Neural crest cell (in vitro differentiated cells): ENCODE results near the gene LRRIQ4. TPM values are rescaled to one million over a fixed set of nuclear protein-coding genes. Genes with fewer than 3 reads are reported as not detected.

Experiments
- DNase-seq: peaks from one replicate; pipeline ENCODE4 v3.0.0; 2021; ENCODE audit warnings: low read depth, mixed read lengths, low spot score
- H3K27ac Mint-ChIP-seq: one replicate; pipeline ENCODE4 v1.8.0; 2021; ENCODE audit warnings: mild to moderate bottlenecking, mixed read lengths; ENCODE audit not compliant: unreplicated experiment
- H3K27me3 Mint-ChIP-seq: 2 replicates; pipeline ENCODE4 v1.8.0; 2021; ENCODE audit warnings: low read depth, mild to moderate bottlenecking, mixed read lengths
- H3K36me3 Mint-ChIP-seq: 2 replicates; pipeline ENCODE4 v1.8.0; 2021; ENCODE audit warnings: low read depth, mild to moderate bottlenecking, mixed read lengths
- H3K4me1 Mint-ChIP-seq: 2 replicates; pipeline ENCODE4 v1.8.0; 2021; ENCODE audit warnings: mixed read lengths
- H3K4me3 Mint-ChIP-seq: one replicate; pipeline ENCODE4 v1.8.0; 2021; ENCODE audit warnings: mild to moderate bottlenecking, mixed read lengths
- H3K9me3 Mint-ChIP-seq: 2 replicates; pipeline ENCODE4 v1.8.0; 2021; ENCODE audit warnings: mixed read lengths
- CTCF ChIP-seq: fragments of 200-600 bp; sonication (generic); conservative IDR thresholded peaks from 2 replicates; pipeline ENCODE4 v1.5.0; 2021; ENCODE audit warnings: antibody characterized with exemption, mild to moderate bottlenecking
- total RNA-seq: library from RNA; stranded (reverse); gene quantifications from 2 replicates; pipeline ENCODE4 v1.2.1, GENCODE V29; 2021

LRRIQ4 gene
- total RNA-seq, 1 donor from 2014 or later = 0.12 TPM

- no peak overlapping the region for H3K4me3 Mint-ChIP-seq
- H3K9me3 Mint-ChIP-seq = no peaks in the 10 kb centered on the region
- H3K4me1 Mint-ChIP-seq = no peaks in the 10 kb centered on the region
- TF ChIP-seq CTCF = no peak
- no peak for DNase-seq
- no peaks in the 10 kb centered on the region for H3K36me3 Mint-ChIP-seq
- no peak overlapping the region for H3K27ac Mint-ChIP-seq
- H3K27me3 Mint-ChIP-seq = no peaks in the 10 kb centered on the region
Observed at GRCh38 chr3:169857811-169858210, 45.1 kb downstream of the LRRIQ4 start.

- Mint-ChIP-seq H3K4me3 (no peak overlapping the region), H3K36me3 (no peaks in the 10 kb centered on the region), H3K9me3 (no peaks in the 10 kb centered on the region), H3K27ac (no peak overlapping the region), H3K27me3 (no peaks in the 10 kb centered on the region), H3K4me1 (no peaks in the 10 kb centered on the region)
- TF ChIP-seq CTCF = no peak
- no peak for DNase-seq
Observed at GRCh38 chr3:169861871-169862270, 49.2 kb downstream of the LRRIQ4 start.

GRCh38 chr3:169863458-169863899, 50.8 kb downstream of the LRRIQ4 start:
- DNase-seq = peak; percentile 77
- no peaks in the 10 kb centered on the region for H3K4me1 Mint-ChIP-seq
- H3K9me3 Mint-ChIP-seq = peaks cover 4% of the 10 kb centered on the region
- TF ChIP-seq CTCF = peak; percentile 93
- no peak overlapping the region for H3K27ac Mint-ChIP-seq
- no peak overlapping the region for H3K4me3 Mint-ChIP-seq
- no peaks in the 10 kb centered on the region for H3K36me3 Mint-ChIP-seq
- no peaks in the 10 kb centered on the region for H3K27me3 Mint-ChIP-seq

GRCh38 chr3:169864270-169864669, 51.6 kb downstream of the LRRIQ4 start:
- TF ChIP-seq CTCF = no peak
- Mint-ChIP-seq H3K4me3 (no peak overlapping the region), H3K27ac (no peak overlapping the region), H3K9me3 (peaks cover 4% of the 10 kb centered on the region), H3K36me3 (no peaks in the 10 kb centered on the region), H3K4me1 (no peaks in the 10 kb centered on the region), H3K27me3 (no peaks in the 10 kb centered on the region)
- DNase-seq = no peak

GRCh38 chr3:169865176-169865767, 52.6 kb downstream of the LRRIQ4 start:
- TF ChIP-seq CTCF = no peak
- no peak for DNase-seq
- Mint-ChIP-seq H3K4me3 (no peak overlapping the region), H3K27ac (peak overlapping the region; percentile 58), H3K9me3 (peaks cover 4% of the 10 kb centered on the region), H3K4me1 (peaks cover 4% of the 10 kb centered on the region), H3K36me3 (no peaks in the 10 kb centered on the region), H3K27me3 (no peaks in the 10 kb centered on the region)
